Body of pancreas (tissue), 4 donors: ENCODE data around the gene HNRNPU.

Source experiments
- CTCF ChIP-seq, 7 experiments: fragments of 450-650 bp in 4 of 7; fragments of 200-600 bp in 3 of 7; sonication (generic) in 3 of 7; IDR thresholded peaks; one replicate each; pipeline ENCODE4 v1.5.1; 2016 to 2019; ENCODE audit warnings: antibody characterized with exemption in 7 of 7
- POLR2A ChIP-seq, 3 donors: fragments of 450-650 bp; IDR thresholded peaks; one replicate each; pipeline ENCODE4 v1.6.1; 2016; ENCODE audit warnings: antibody characterized with exemption in 3 of 3, mild to moderate bottlenecking in 2 of 3

GRCh38 chr1:244860914-244861610, 3.3 kb downstream of the HNRNPU start:
- TF ChIP-seq CTCF (IDR thresholded peaks at IDR 0.05), result no peak
- TF ChIP-seq POLR2A (IDR thresholded peaks at IDR 0.05), result no peak
